BLaER1 treated with 17β-estradiol and CSF1 and Interleukin-3, amounts not matched to agents 10 nM and 100 nM (cell line): ENCODE data around the gene POLE2.
"Not testable (repeated sequence)": the region's sequence is repeated elsewhere in the genome, so short reads cannot be mapped to it uniquely, and the experiment has no call there.

ENCODE experiments used
- H3K27ac ChIP-seq, 11 experiments: shearing (Covaris generic); formaldehyde crosslinking; 2 replicates each; pipeline ENCODE4 v1.8.1; 2022
- H3K27me3 ChIP-seq, 11 experiments: shearing (Covaris generic); formaldehyde crosslinking; 2 replicates each; pipeline ENCODE4 v1.8.1; 2022
- H3K36me3 ChIP-seq, 11 experiments: shearing (Covaris generic); formaldehyde crosslinking; 2 replicates each; pipeline ENCODE4 v1.8.1; 2022
- H3K4me1 ChIP-seq, 10 experiments: shearing (Covaris generic); formaldehyde crosslinking; 2 replicates each; pipeline ENCODE4 v1.8.1; 2022
- H3K4me2 ChIP-seq, 11 experiments: shearing (Covaris generic); formaldehyde crosslinking; 2 replicates each; pipeline ENCODE4 v1.8.1; 2022
- H3K4me3 ChIP-seq, 10 experiments: shearing (Covaris generic); formaldehyde crosslinking; 2 replicates each; pipeline ENCODE4 v1.8.1; 2022
- H3K9ac ChIP-seq, 11 experiments: shearing (Covaris generic); formaldehyde crosslinking; 2 replicates each; pipeline ENCODE4 v1.8.1; 2022
- H3K9me3 ChIP-seq, 11 experiments: shearing (Covaris generic); formaldehyde crosslinking; replicated peaks in 1 of 11; 2 replicates each; pipeline ENCODE4 v1.8.1; 2022
- H4K20me1 ChIP-seq, 11 experiments: shearing (Covaris generic); formaldehyde crosslinking; 2 replicates each; pipeline ENCODE4 v1.8.1; 2022
- Cebpa-rat ChIP-seq, 11 experiments: shearing (Covaris generic); IDR thresholded peaks; 2 replicates each; pipeline ENCODE4 v1.8.1; 2022

Gene POLE2, protein sequence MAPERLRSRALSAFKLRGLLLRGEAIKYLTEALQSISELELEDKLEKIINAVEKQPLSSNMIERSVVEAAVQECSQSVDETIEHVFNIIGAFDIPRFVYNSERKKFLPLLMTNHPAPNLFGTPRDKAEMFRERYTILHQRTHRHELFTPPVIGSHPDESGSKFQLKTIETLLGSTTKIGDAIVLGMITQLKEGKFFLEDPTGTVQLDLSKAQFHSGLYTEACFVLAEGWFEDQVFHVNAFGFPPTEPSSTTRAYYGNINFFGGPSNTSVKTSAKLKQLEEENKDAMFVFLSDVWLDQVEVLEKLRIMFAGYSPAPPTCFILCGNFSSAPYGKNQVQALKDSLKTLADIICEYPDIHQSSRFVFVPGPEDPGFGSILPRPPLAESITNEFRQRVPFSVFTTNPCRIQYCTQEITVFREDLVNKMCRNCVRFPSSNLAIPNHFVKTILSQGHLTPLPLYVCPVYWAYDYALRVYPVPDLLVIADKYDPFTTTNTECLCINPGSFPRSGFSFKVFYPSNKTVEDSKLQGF

DNA sequence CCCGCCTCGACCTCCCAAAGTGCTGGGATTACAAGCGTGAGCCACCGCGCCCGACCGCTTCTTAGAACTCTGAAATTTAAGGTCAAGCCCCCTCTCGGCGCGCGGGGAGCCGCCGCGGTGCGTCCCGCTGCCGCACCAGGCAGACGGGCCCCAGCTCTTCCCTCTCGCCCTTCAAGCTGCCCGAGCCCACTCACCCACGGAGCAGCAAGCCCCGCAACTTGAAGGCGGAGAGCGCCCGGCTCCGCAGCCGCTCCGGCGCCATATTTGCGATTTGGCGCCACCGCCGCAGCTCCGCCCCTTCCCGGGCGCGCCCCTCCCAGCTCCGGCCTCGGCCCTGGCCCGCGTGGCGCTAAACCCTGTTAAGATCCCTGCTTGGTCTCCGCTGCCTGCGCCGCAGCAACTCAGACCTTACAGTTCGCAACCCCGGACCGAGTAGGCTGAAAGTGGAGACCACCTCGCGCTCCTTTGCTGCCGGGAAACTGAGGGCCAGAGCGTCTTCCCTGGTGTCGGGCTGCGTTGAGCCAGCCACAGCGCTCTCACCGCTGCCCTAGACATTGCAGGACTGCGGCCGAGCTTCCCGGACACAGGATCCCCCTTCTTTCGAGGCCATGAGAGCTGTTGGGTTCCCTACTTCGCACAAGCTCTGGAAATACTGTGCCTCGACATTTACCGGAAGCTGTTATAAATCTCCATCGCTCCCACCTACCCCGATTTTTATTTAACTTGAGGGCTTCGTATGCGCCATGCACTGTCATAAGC lies at the start of gene POLE2:
Gene POLE2 (minus strand): TSS at position 273 of the 759 bp plus-strand sequence. CDS start 11 bp downstream, at position 262.
- Histone ChIP-seq H4K20me1 (no peaks in the 10 kb centered on the region; a peak in 1 of 22 replicates), H3K27me3 (peaks cover 0 to 18% (median 14%) of the 10 kb centered on the region in 11 experiments; a peak in 12 of 22 replicates), H3K9ac (peak within 1 kb of the TSS; percentile 73 to 91 (median 87)), H3K4me1 (peaks cover 14 to 38% (median 28%) of the 10 kb centered on the region in 10 experiments; a peak in 17 of 20 replicates), H3K9me3 (no peaks in the 10 kb centered on the region), H3K4me3 (peak within 1 kb of the TSS; percentile 65 to 91 (median 75)), H3K4me2 (peak within 1 kb of the TSS; percentile 68 to 94 (median 88)), H3K27ac (peak within 1 kb of the TSS; percentile 25 to 92 (median 81); a peak in 20 of 22 replicates), H3K36me3 (peaks cover 0 to 19% (median 6%) of the 10 kb centered on the region in 11 experiments; a peak in 16 of 22 replicates)
- TF ChIP-seq Cebpa-rat (IDR thresholded peaks at IDR 0.05), result no peak

DNA sequence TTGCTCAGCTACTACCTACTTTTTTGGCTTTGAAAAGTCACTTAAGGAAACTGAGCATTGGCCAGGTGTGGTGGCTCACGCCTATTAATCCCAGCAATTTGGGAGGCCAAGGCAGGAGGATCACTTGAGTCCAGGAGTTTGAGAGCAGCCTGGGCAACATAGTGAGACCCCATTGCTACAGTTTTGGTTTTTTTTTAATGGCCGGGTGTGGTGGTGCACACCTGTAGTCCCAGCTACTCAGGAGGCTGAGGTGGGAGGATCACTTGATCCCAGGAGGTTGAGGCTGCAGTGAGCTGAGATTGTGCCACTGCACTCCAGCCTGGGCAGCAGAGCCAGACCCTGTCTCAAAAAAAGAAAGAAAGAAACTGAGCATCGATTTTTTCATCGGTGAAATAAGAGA lies 47.7 kb upstream of the POLE2 start:
- not testable (repeated sequence) for H3K27me3 ChIP-seq, H3K9ac ChIP-seq, H3K9me3 ChIP-seq, H3K4me2 ChIP-seq, H3K27ac ChIP-seq, H4K20me1 ChIP-seq, H3K4me3 ChIP-seq, H3K36me3 ChIP-seq, H3K4me1 ChIP-seq

DNA sequence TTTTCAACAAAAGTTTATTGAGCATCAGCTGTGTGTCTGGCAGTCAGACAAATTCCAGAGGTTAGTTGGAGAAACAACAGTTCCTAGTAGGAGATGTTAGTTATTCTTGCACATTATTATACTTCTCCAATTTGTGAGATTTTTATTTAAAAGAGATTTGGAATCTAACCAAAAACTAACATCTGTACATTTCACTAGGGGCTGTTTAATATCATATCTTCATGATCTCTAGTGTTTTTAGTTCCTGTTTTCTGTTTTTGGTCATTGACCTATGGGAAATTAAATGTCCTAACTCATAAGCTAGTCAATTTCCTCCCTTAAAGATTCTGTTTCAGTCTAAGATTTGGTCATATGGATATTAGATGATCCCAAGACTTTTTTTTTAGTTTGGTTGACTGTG lies 45.8 kb upstream of the POLE2 start:
- H3K4me1 ChIP-seq, result no peaks in the 10 kb centered on the region
- TF ChIP-seq Cebpa-rat (IDR thresholded peaks at IDR 0.05), result no peak
- no peak overlapping the region for H3K4me2 ChIP-seq
- no peaks in the 10 kb centered on the region for H3K27me3 ChIP-seq
- peaks cover 0 to 6% (median 0%) of the 10 kb centered on the region in 11 experiments; a peak in 1 of 22 replicates for H3K36me3 ChIP-seq
- H3K4me3 ChIP-seq, result no peak overlapping the region
- no peaks in the 10 kb centered on the region for H3K9me3 ChIP-seq
- no peak overlapping the region for H3K9ac ChIP-seq
- H3K27ac ChIP-seq, result no peak overlapping the region
- no peaks in the 10 kb centered on the region for H4K20me1 ChIP-seq

DNA sequence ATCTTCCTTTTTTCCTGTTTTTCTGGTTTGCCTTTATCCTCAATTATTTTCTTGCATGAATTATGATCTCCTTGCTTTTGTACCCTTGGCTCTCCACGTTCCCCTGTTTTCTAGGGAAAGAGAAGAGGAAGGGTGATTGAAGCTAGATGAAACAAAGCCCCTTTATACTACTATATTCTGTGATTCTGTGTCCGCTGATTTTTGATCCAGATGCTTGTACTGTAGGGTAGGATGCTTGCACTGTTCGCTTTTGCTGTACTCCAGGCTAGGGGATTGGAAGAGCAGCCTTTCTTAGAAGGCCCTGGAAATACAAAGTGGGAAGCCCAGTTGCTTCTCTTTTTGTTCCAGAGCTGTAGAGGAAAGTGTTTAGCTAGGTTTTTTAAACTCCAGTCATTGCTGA lies 44.9 kb upstream of the POLE2 start:
- no peak overlapping the region for H3K27ac ChIP-seq
- H3K9ac ChIP-seq, result no peak overlapping the region
- no peaks in the 10 kb centered on the region for H3K27me3 ChIP-seq
- no peak for TF ChIP-seq Cebpa-rat (IDR thresholded peaks at IDR 0.05)
- no peak overlapping the region for H3K4me3 ChIP-seq
- no peaks in the 10 kb centered on the region for H4K20me1 ChIP-seq
- H3K9me3 ChIP-seq, result no peaks in the 10 kb centered on the region
- no peak overlapping the region for H3K4me2 ChIP-seq
- H3K4me1 ChIP-seq, result no peaks in the 10 kb centered on the region
- H3K36me3 ChIP-seq, result peaks cover 0 to 6% (median 0%) of the 10 kb centered on the region in 11 experiments; a peak in 1 of 22 replicates

DNA sequence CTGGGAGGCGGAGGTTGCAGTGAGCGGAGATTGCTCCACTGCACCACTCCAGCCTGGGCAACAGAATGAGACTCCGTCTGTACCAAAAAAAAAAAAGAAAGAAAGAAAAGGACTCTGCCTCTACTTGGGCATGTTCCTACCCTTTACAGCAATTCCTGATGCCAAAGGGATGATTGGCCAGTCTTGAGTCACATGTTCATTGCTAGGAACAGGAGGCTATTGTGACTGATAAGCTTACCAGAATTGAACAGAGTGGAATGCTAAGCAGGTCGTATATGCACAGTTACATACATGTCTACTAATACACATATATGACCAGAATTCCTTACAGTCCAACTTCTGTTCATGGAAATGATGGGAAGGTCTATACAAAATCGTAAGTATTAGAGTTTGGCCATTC lies 39.2 kb upstream of the POLE2 start:
- TF ChIP-seq Cebpa-rat (IDR thresholded peaks at IDR 0.05), result no peak
- peaks cover 0 to 15% (median 0%) of the 10 kb centered on the region in 11 experiments; a peak in 3 of 22 replicates for H3K36me3 ChIP-seq

GRCh38 chr14:49721733-49722435 lies 33.9 kb upstream of the POLE2 start:
- H3K9me3 ChIP-seq, result peaks cover 10 to 32% (median 22%) of the 10 kb centered on the region in 11 experiments; a peak in 20 of 22 replicates
- H3K9ac ChIP-seq, H4K20me1 ChIP-seq, H3K27me3 ChIP-seq, H3K27ac ChIP-seq, H3K4me2 ChIP-seq, H3K4me1 ChIP-seq, H3K4me3 ChIP-seq: not testable (repeated sequence)
- peaks cover 0 to 26% (median 0%) of the 10 kb centered on the region in 11 experiments; a peak in 7 of 22 replicates for H3K36me3 ChIP-seq

More for the DNA sequence above, 39.2 kb upstream of the POLE2 start:
- H3K4me3 ChIP-seq, result no peak overlapping the region
- H4K20me1 ChIP-seq, result no peaks in the 10 kb centered on the region
- no peaks in the 10 kb centered on the region for H3K27me3 ChIP-seq
- H3K4me2 ChIP-seq, result no peak overlapping the region
- no peaks in the 10 kb centered on the region for H3K4me1 ChIP-seq
- H3K9me3 ChIP-seq, result peaks cover 0 to 9% (median 3%) of the 10 kb centered on the region in 11 experiments; a peak in 4 of 22 replicates
- H3K9ac ChIP-seq, result no peak overlapping the region
- no peak overlapping the region for H3K27ac ChIP-seq

DNA sequence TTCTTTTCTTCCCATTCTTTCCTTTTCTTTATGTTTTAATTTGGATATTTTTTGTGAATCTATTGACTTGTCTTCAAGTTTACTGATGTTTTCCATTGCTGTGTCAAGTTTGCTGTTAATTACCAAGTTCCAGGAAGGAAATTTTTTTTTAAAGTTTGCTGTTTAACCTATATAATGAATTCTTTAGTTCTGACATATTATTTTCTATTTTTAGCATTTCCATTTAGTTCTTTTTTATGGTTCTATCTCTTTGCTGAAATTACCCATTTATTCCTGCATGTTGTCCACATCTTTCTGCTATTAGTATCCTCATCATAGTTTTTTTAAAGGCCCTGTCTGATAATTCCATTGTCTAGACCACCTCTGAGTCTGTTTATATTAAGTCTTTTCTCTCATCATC lies 32.7 kb upstream of the POLE2 start:
- peaks cover 0 to 15% (median 0%) of the 10 kb centered on the region in 11 experiments; a peak in 6 of 22 replicates for H3K36me3 ChIP-seq
- no peak for TF ChIP-seq Cebpa-rat (IDR thresholded peaks at IDR 0.05)
- no peak overlapping the region for H3K27ac ChIP-seq
- no peaks in the 10 kb centered on the region for H4K20me1 ChIP-seq
- peaks cover 10 to 32% (median 22%) of the 10 kb centered on the region in 11 experiments; a peak in 20 of 22 replicates for H3K9me3 ChIP-seq
- H3K9ac ChIP-seq, result no peak overlapping the region
- no peaks in the 10 kb centered on the region for H3K4me1 ChIP-seq
- H3K4me2 ChIP-seq, result no peak overlapping the region
- H3K4me3 ChIP-seq, result no peak overlapping the region
- no peaks in the 10 kb centered on the region for H3K27me3 ChIP-seq

GRCh38 chr14:49710993-49711392 lies 23.0 kb upstream of the POLE2 start:
- not testable (repeated sequence) for H3K27ac ChIP-seq, H3K4me2 ChIP-seq

GRCh38 chr14:49704471-49704870 lies 16.5 kb upstream of the POLE2 start:
- H3K4me3 ChIP-seq, H3K27me3 ChIP-seq, H3K9me3 ChIP-seq, H3K9ac ChIP-seq, H4K20me1 ChIP-seq: not testable (repeated sequence)
- Histone ChIP-seq H3K4me2 (peak overlapping the region in 10 of 11 experiments; percentile 1 to 49 (median 29); a peak in 15 of 22 replicates), H3K36me3 (peaks cover 0 to 15% (median 3%) of the 10 kb centered on the region in 11 experiments; a peak in 8 of 22 replicates), H3K27ac (peak overlapping the region in 9 of 11 experiments; percentile 4 to 59 (median 51); a peak in 13 of 22 replicates), H3K4me1 (peaks cover 9 to 18% (median 14%) of the 10 kb centered on the region in 10 experiments; a peak in 18 of 20 replicates)

More at GRCh38 chr14:49710993-49711392, 23.0 kb upstream of the POLE2 start:
- not testable (repeated sequence) for H3K36me3 ChIP-seq, H3K9me3 ChIP-seq, H3K4me3 ChIP-seq, H3K9ac ChIP-seq, H3K4me1 ChIP-seq, H4K20me1 ChIP-seq, H3K27me3 ChIP-seq
